ENCODE results near the gene ESPL1. TPM values are rescaled to one million over a fixed set of nuclear protein-coding genes. Genes with fewer than 3 reads are reported as not detected.

Gene ESPL1
- total RNA-seq, 1 donor from 2014 or later: 6.0 TPM

- no peak for DNase-seq (ENCODE audit: low read depth in 2 of 2)
Observed at GRCh38 chr12:53231671-53231920, 36.5 kb upstream of the ESPL1 start.

- no peak for DNase-seq (ENCODE audit: low read depth in 2 of 2)
Observed at GRCh38 chr12:53231921-53232645, 36.0 kb upstream of the ESPL1 start, which contains the start of gene RARG. Gene RARG, minus strand, starts transcription at chr12:53232209. Its CDS starts 4,664 bp downstream, at chr12:53227545.

- DNase-seq (ENCODE audit: low read depth in 2 of 2): no peak
Observed at GRCh38 chr12:53232646-53233461, 35.2 kb upstream of the ESPL1 start.

- DNase-seq (ENCODE audit: low read depth in 2 of 2): no peak
Observed at GRCh38 chr12:53233671-53234121, 34.4 kb upstream of the ESPL1 start.

DNA sequence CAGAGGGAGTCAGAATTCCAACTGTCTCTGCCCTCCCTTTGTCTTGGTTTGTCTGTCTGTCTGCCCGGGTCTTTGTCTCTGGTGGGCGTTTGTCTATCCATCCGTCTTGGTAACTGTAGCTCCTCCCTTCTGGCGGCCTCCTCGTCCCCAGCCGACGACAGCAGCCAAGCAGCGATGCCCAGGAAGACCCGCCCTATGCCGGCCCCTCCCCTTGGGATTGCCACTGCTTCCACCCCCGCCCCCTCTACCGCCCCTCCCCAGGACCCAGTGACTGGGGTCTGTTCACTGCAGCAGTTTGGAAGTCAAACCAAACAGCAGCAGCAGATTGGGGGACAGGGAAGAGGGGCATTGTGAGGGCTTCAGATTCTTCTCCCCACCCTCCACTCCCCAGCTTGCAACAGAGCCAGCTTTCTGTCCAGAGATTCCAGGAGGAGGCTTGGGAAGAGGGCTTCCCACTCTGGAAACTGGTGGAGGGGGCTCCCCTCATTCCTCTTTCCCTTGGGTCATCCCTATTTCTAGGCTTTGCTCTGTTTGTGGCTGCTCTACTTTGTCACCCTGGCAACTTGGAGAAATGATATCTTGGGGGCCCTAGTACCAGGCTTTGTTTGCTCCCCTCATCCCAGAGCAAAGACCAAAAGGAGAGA, 33.7 kb upstream of the ESPL1 start:
- DNase-seq (ENCODE audit: low read depth in 2 of 2): no peak

DNA sequence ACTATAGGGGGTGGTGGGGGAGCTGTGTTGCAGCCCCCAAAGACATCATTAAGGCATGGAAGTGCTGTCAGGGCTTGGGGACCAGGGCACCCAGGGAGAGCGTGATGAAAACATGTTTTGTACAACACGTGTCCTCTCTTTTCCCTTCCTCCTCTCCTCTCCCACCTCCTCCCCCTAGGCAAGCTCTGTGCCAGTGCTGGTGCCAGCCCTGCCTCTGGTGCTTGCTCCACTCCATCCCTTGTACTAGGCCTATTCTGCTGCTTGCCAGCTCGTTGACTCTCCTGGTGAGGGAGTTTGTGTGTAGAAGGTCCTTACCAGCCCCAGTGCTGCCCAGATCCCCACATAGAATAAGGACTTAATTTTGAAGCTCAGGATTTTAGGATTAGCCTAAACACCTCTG, 32.9 kb upstream of the ESPL1 start:
- DNase-seq (ENCODE audit: low read depth in 2 of 2): no peak

DNA sequence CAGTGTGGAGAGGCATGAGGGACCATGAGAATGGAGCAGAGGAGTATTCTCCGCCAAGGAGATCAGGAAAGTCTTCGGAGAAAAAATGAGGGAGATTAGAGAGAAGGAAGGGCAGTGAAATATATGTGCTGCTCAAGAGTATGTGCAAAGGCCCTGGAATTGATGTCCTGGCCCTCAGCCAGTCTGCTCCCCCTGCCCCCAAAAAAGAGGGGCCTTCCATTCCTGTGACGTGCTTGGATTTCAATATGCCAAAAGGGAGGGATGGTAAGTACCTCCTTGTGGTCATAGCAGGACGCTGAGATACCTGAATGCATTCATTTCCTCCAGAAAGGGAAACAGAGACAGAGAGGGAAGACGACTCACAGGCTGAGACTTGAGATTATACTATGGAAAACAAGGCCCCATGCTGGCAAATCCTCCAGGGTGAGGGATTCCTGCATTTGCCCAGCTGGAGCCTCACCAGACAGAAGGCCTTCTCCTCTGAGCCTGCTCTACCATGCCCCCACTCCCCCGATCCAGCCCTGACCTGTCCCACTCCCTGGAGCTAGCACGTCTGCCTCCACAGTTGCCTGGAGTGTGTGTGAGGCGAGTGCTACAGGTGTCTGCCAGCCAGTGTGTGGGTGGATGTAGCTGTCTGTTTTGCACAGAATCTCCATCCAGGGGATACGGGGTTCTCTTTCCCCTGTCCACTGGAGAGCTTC, 32.2 kb upstream of the ESPL1 start:
- no peak for DNase-seq (ENCODE audit: low read depth in 2 of 2)

DNA sequence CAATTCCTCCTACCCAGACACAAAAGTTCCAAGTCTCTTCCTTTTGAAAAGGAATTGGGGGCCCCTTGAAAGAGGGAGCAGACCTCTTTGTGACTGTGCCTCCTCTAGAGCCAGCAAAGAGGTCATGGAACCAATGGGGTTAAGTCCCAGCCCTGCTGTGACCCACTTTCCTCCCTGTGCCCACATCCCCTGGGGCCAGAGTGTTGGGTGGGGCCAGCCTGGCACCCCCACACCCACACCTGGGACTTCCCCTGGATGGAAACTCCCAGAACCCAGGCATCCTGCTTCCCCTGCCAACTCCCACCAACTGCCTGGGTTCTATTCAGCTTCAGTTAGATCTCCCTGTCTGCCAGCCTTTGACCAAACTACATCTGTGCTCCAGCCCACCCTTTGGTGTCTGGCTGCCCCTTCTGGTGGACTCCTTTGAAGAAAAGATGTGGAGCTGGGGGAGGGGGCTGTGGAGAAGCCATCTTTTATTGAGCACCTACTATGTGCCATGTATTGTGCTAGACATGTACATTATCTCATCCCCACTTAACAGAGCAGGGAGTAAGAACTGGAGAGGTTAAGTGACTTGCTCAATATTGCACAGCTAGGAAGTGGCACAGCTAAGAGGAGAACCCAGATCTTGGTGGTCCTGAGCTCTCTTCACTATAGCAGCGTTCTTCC, 31.5 kb upstream of the ESPL1 start:
- DNase-seq (ENCODE audit: low read depth in 2 of 2): no peak

DNA sequence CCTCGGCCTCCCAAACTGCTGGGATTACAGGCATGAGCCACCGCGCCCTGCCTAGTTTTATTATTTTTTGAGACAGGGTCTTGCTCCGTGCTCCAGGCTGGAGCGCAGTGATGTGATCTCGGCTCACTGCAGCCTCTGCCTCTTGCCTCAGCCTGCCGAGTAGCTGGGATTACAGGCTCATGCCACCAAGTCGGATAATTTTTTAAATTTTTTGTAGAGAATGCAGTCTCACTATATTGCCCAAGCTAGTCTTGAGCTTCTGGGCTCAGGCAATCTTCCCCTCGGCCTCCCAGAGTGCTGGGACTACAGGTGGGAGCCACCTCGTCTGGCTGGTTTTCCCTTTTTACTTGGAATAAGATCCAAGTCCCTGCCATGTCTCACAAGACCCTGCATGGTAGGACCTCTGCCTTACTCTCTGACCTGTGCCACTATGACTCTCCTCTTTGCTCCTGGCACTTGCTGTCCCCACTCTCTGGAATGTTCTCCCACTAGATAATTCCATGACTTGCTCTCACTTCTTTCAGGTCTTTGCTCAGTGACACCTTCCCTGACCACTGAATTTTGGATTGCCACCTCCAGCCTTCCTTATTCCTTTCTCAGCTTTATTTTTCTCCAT, 28.3 kb upstream of the ESPL1 start:
- no peak for DNase-seq (ENCODE audit: low read depth in 2 of 2)

DNA sequence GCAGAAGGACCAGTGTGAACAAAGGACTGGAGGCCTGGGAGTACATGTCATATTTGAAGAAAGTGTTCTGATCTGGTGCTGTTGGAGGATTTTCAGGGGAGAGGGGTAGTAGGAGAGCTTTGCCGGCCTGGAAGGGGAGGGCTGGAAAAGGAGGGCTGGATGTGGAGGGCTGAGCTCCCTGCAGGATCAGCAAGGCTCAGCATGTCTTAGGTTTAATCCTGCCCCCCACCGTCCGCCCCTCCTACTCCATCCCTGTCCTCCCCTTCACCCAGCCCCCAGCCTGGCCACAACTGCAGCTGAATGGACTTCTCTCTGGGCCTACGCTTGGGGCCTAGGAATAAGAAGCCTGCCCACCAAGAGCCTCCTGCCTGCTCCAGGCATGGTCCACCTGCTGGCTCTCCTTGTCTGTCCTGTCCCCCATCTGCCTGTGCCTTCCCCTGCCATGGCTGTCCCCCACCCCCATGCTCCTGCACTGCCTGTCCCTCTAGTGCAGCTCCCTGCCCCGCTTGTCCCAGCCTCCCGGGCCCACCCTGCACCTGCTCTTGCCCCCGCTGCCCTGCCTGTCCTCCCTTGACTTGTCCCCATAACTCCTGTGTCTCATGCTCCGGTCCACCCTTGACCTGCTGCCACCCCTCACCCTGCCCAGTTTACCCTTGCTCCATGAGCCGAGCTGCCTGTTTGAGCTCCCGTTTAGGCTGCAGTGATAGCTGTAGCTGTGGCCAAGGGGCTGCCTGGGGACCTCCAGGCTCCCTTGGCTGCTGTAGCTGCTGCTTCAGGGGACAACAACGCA, 26.3 kb upstream of the ESPL1 start:
- DNase-seq (ENCODE audit: low read depth in 2 of 2): no peak

- DNase-seq (ENCODE audit: low read depth in 2 of 2): no peak
Observed at GRCh38 chr12:53244337-53244736, 23.8 kb upstream of the ESPL1 start.

GRCh38 chr12:53245286-53245685, 22.8 kb upstream of the ESPL1 start:
- no peak for DNase-seq (ENCODE audit: low read depth in 2 of 2)

- DNase-seq (ENCODE audit: low read depth in 2 of 2): peak in 1 of 2 donors; percentile 75
Observed at GRCh38 chr12:53251477-53252348, 16.4 kb upstream of the ESPL1 start.

GRCh38 chr12:53252349-53252916, 15.7 kb upstream of the ESPL1 start:
- DNase-seq (ENCODE audit: low read depth in 2 of 2): no peak

- DNase-seq (ENCODE audit: low read depth in 2 of 2): no peak
Observed at GRCh38 chr12:53253298-53253697, 14.8 kb upstream of the ESPL1 start.

- no peak for DNase-seq (ENCODE audit: low read depth in 2 of 2)
Observed at GRCh38 chr12:53254816-53255545, 13.1 kb upstream of the ESPL1 start.

DNA sequence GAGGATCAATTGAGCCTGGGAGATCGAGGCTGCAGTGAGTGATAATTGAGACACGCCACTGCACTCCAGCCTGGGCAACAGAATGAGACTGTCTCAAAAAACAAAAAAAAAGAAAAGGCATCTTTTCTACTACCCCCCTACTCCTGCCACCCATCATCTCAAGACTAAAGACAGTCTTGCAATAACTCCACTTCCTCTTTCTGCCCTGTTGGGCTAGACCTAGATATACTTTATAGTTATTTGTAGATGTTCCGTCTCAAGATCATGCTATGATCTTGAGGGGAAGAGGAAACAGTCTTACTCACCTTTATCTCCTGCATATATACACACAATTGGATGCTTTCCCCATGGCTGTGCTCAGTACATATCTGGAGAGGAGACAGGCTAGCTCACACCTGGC, 12.1 kb upstream of the ESPL1 start:
- no peak for DNase-seq (ENCODE audit: low read depth in 2 of 2)
